A549 treated with GW870086 at 1 μM for 4 hours (cell line): Measurements from ENCODE around the gene CCR7. TPM values are rescaled to one million over a fixed set of nuclear protein-coding genes. Genes with fewer than 3 reads are reported as not detected.

Experiments used
- total RNA-seq: library from RNA; stranded (reverse); fragments of 200-300 nt; extraction: Qiagen RNA extraction; gene quantifications from 5 replicates; pipeline ENCODE4 v1.2.3, GENCODE V29; 2022; ENCODE audit warnings: low read depth

CCR7 gene, protein sequence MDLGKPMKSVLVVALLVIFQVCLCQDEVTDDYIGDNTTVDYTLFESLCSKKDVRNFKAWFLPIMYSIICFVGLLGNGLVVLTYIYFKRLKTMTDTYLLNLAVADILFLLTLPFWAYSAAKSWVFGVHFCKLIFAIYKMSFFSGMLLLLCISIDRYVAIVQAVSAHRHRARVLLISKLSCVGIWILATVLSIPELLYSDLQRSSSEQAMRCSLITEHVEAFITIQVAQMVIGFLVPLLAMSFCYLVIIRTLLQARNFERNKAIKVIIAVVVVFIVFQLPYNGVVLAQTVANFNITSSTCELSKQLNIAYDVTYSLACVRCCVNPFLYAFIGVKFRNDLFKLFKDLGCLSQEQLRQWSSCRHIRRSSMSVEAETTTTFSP
- 0.74 to 1.1 TPM (median 0.94 TPM) in 5 replicates for total RNA-seq

DNA sequence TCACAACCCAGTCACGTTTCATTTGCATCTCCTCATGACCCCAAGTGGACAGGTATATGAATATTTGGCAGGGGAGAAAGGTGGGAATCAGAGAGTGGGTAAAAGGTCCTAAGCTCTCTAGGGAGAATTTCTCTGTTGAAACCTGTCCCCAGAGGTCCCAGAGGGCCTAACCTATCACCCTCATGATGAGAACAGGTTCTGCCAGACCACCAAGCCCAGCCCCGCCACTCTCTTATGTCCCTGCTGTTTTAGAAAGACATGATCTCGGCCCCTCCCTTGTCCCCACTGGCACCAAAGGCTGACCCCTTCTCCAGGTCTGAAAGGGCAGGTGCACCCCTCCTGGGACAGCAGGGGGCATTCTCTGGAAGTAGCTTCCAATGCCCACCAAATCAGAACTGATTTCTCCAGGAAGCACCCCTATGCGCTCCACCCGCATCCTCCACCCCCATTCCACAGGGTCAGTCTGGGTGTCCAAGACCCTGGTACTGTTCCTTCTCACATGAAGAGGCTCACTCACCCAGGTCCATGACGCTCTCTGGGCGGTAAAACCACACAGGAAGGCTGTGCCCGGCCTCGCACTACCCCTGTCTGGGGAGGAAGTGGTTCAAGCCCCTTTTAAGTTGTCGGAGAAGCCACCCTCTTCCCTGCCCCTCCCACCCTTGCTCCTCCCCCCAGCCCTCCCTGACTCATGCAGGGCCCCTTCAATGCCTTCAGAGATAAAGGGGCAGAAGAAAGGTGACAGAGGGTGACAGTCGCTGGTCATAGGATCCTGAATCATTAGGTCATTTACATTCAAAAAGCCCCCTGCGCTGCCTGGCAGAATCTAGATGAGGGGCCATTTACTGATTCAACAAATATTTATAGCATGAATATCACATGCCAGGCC lies at the start of gene CCR7:
Gene CCR7, minus strand, starts transcription at position 590 of the 886 bp plus-strand sequence. Its CDS starts 63 bp downstream, at position 527.

Other genes starting within 250 kb of the CCR7 start
- gene GJD3, start 200.7 kb downstream of the CCR7 start, total RNA-seq = 0.57 to 1.1 TPM (median 0.96 TPM) in 5 replicates
- 178 to 251 TPM (median 211 TPM) in 5 replicates for gene TOP2A, start 147.6 kb downstream of the CCR7 start, total RNA-seq
- 2,204 to 2,821 TPM (median 2,655 TPM) in 5 replicates for gene IGFBP4, start 122.0 kb downstream of the CCR7 start, total RNA-seq
- gene TNS4, start 63.8 kb downstream of the CCR7 start, total RNA-seq = 186 to 238 TPM (median 217 TPM) in 5 replicates
- 100 to 115 TPM (median 110 TPM) in 5 replicates for gene SMARCE1, start 82.3 kb upstream of the CCR7 start, total RNA-seq
- 0.19 to 0.52 TPM (median 0.44 TPM) in 4 of 5 replicates, not detected in the other for gene KRT222, start 99.7 kb upstream of the CCR7 start, total RNA-seq
- gene KRT24, start 138.3 kb upstream of the CCR7 start, total RNA-seq = not detected in 5 replicates
- gene KRT25, start 189.9 kb upstream of the CCR7 start, total RNA-seq = not detected in 5 replicates
- gene KRT26, start 206.7 kb upstream of the CCR7 start, total RNA-seq = not detected in 5 replicates
- gene KRT27, start 217.1 kb upstream of the CCR7 start, total RNA-seq = not detected in 5 replicates
- not detected in 5 replicates for gene KRT28, start 234.5 kb upstream of the CCR7 start, total RNA-seq